Melanocyte of skin (primary cell): ENCODE data around the gene RFC2. TPM values are rescaled to one million over a fixed set of nuclear protein-coding genes. Genes with fewer than 3 reads are reported as not detected.

Experiments
- small RNA-seq, 2 donors: library from RNA; depleted of rRNA; stranded (forward); fragments of <200 nt; gene quantifications; one replicate each; pipeline ENCODE3, GENCODE V24; 2012
- total RNA-seq, 2 donors: library from RNA; depleted of rRNA; stranded (reverse); fragments of >200 nt; gene quantifications; 2 replicates each; pipeline ENCODE4 v1.2.3, GENCODE V29; 2012

RFC2 gene
- 10 to 100 TPM; 24.4 to 66.6 TPM for total RNA-seq

GRCh38 chr7:74254129-74254857 is at the start of gene RFC2:
Gene RFC2, minus strand, starts transcription at chr7:74254399. Its CDS starts 16 bp downstream, at chr7:74254383.

DNA sequence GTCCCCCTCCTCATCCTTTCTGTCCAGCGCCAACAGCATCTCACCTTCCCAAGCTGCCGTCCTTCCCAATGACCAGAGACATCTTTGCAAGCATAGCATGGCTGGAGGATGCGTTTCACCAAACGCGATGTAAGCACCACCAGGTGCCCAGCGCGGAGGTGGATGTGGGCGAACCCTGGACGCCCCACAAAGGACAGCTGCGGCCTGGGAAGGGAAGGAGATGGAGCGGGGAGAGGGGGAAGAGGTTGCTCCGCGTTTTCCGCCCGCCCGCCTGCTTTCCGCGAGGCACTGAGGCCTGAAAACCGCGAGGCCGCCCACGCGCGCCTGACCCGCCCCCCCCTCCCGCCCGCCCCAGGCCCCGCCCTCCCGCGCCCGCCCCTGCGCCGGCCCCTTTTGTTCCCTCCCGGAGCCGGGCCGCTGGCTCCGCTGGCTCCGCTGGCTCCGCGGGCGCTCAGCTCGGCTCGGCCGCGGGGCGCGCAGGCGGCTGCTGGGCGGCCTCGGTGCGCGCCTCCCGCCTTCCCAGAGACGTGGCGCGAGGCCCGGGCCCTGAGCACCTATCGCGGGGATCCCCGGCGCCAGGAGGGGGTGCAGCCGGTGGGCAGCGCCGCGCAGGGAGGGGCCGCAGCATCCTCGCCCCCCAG is 34.9 kb upstream of the RFC2 start, which contains the start of gene CLIP2:
Gene CLIP2, plus strand, starts transcription at position 390 of the 641 bp plus-strand sequence. CDS start 28,140 bp downstream, outside the sequence.

Small RNA genes lying within 50 kb of the gene (small RNA-seq; reads per million reads assigned to genes)
- gene MIR590, result 273 to 469 reads per million in 2 donors

Other genes with a start within 250 kb of the RFC2 start
- gene ELN, start 226.2 kb downstream of the RFC2 start, total RNA-seq, result not detected
- gene LIMK1, start 170.6 kb downstream of the RFC2 start, total RNA-seq, result 10 to 100 TPM; 16.2 to 40.3 TPM
- gene EIF4H, start 80.0 kb downstream of the RFC2 start, total RNA-seq, result 100 to 1,000 TPM; 155 to 239 TPM
- under 1 TPM; 0.33 to 0.34 TPM for gene LAT2, start 44.4 kb downstream of the RFC2 start, total RNA-seq
- 10 to 100 TPM; 20.3 to 27.9 TPM for gene CLIP2, start 35.0 kb upstream of the RFC2 start, total RNA-seq
- 1 to 10 TPM; 6.5 to 7.7 TPM for gene GTF2IRD1, start 199.5 kb upstream of the RFC2 start, total RNA-seq